Endothelial cell of umbilical vein (primary cell): ENCODE measurements around the gene SMIM21. TPM values are rescaled to one million over a fixed set of nuclear protein-coding genes. Genes with fewer than 3 reads are reported as not detected.

Source experiments
- BruUV-seq: library from RNA; stranded (reverse); fragments of 400-500 nt; replicated peaks from 2 replicates; lab custom pipeline; 2021; lab: Mats Ljungman, UMichigan
- CTCF ChIA-PET: fragments of 300-600, 350-600 bp; sonication (Branson Sonifier 250); formaldehyde crosslinking; loops from one replicate; lab custom pipeline; 2021; ENCODE audit warnings: antibody characterized with exemption, inconsistent platforms; lab: Charles Lee
- POLR2A ChIA-PET: fragments of 300-600, 350-600 bp; sonication (Branson Sonifier 250); formaldehyde crosslinking; loops from one replicate; lab custom pipeline; 2021; ENCODE audit warnings: antibody characterized with exemption, inconsistent platforms; lab: Charles Lee
- DNase-seq: peaks from one replicate; pipeline ENCODE4 v3.0.0-alpha.2; 2011; ENCODE audit warnings: low read depth, low spot score
- FAIRE-seq: peaks from 2 replicates; lab custom pipeline; 2011; peaks lifted over from hg19 to GRCh38; lab: Jason Lieb, UNC
- H2AFZ ChIP-seq: 2 replicates; pipeline ENCODE4 v1.6.0; 2012; ENCODE audit warnings: low read depth, low read length, control low read depth, inconsistent platforms
- H3K27ac ChIP-seq: 2 replicates; pipeline ENCODE4 v1.5.1; 2011; ENCODE audit warnings: low read depth, mild to moderate bottlenecking, control low read depth, low read length, moderate library complexity; ENCODE audit not compliant: insufficient read depth
- H3K27me3 ChIP-seq, 2 experiments: 2 replicates each; pipeline versions ENCODE4 v1.6.0 to v1.6.1; 2011; ENCODE audit warnings: low read length in 2 of 2, mixed read lengths in 1 of 2; ENCODE audit not compliant: control insufficient read depth in 2 of 2, insufficient read depth in 2 of 2
- H3K36me3 ChIP-seq, 2 experiments: 2 replicates in 1 of 2; 3 replicates in 1 of 2; pipeline ENCODE4 v1.5.1; 2011; ENCODE audit warnings: low read length in 2 of 2, mild to moderate bottlenecking in 1 of 2, moderate library complexity in 1 of 2; ENCODE audit not compliant: control insufficient read depth in 2 of 2, insufficient read depth in 2 of 2; ENCODE audit errors: extremely low read depth in 1 of 2
- H3K4me1 ChIP-seq: 3 replicates; pipeline ENCODE4 v1.5.1; 2011; ENCODE audit warnings: mild to moderate bottlenecking, low read length; ENCODE audit not compliant: control insufficient read depth, insufficient read depth; ENCODE audit errors: extremely low read depth
- H3K4me2 ChIP-seq: 2 replicates; pipeline ENCODE4 v1.6.1; 2011; ENCODE audit warnings: low read length, control low read depth, mixed read lengths; ENCODE audit not compliant: insufficient read depth
- H3K4me3 ChIP-seq, 3 experiments: fragments of 200-600 bp in 1 of 3; sonication (generic), shearing (Covaris generic) in 1 of 3; replicated peaks in 1 of 3; 2 replicates each; pipeline ENCODE4 v1.5.1; 2011 to 2016; ENCODE audit warnings: control low read depth in 3 of 3, low read length in 3 of 3, mild to moderate bottlenecking in 2 of 3, inconsistent platforms in 1 of 3, low read depth in 1 of 3, moderate library complexity in 1 of 3; ENCODE audit not compliant: insufficient read depth in 1 of 3
- H3K79me2 ChIP-seq: 2 replicates; pipeline ENCODE4 v1.6.0; 2012; ENCODE audit warnings: low read length, inconsistent platforms; ENCODE audit not compliant: control insufficient read depth, insufficient read depth
- H3K9ac ChIP-seq: replicated peaks from 2 replicates; pipeline ENCODE3; 2011; ENCODE audit warnings: low read length, control low read depth; ENCODE audit not compliant: insufficient read depth; ENCODE audit errors: extremely low read depth
- H3K9me1 ChIP-seq: replicated peaks from 3 replicates; pipeline ENCODE4 v1.6.0; 2011; ENCODE audit warnings: mild to moderate bottlenecking, low read length; ENCODE audit not compliant: control insufficient read depth, insufficient read depth; ENCODE audit errors: extremely low read depth
- H3K9me3 ChIP-seq: replicated peaks from 2 replicates; pipeline ENCODE4 v1.5.1; 2012; ENCODE audit warnings: low read length, inconsistent platforms; ENCODE audit not compliant: control insufficient read depth, insufficient read depth
- H4K20me1 ChIP-seq: replicated peaks from 2 replicates; pipeline ENCODE3; 2011; ENCODE audit warnings: mild to moderate bottlenecking, low read length; ENCODE audit not compliant: control insufficient read depth, insufficient read depth; ENCODE audit errors: extremely low read depth
- EZH2 ChIP-seq: IDR thresholded peaks from 2 replicates; pipeline ENCODE4 v1.6.1; 2012; ENCODE audit warnings: borderline replicate concordance, low read depth, mild to moderate bottlenecking, moderate library complexity, low read length, inconsistent platforms; ENCODE audit not compliant: severe bottlenecking
- FOS ChIP-seq: IDR thresholded peaks from 2 replicates; pipeline ENCODE4 v1.6.1; 2011; ENCODE audit warnings: mild to moderate bottlenecking, low read length, moderate library complexity, borderline replicate concordance; ENCODE audit not compliant: insufficient read depth
- GATA2 ChIP-seq: IDR thresholded peaks from 2 replicates; pipeline ENCODE4 v1.7.0; 2011; ENCODE audit warnings: low read depth, mild to moderate bottlenecking, moderate library complexity, mixed read lengths, low read length; ENCODE audit not compliant: insufficient read length, insufficient read depth
- JUN ChIP-seq: IDR thresholded peaks from 2 replicates; pipeline ENCODE4 v1.6.1; 2011; ENCODE audit warnings: borderline replicate concordance, low read depth; ENCODE audit not compliant: insufficient read length, insufficient read depth
- MYC ChIP-seq: IDR thresholded peaks from one replicate; pipeline ENCODE4 v1.6.1; 2011; ENCODE audit warnings: mild to moderate bottlenecking, low read depth, low read length
- POLR2A ChIP-seq: IDR thresholded peaks from 2 replicates; pipeline ENCODE4 v1.6.1; 2012; ENCODE audit warnings: low read depth, mild to moderate bottlenecking, control low read depth, low read length
- POLR2AphosphoS5 ChIP-seq: IDR thresholded peaks from 2 replicates; pipeline ENCODE4 v1.6.1; 2012; ENCODE audit warnings: low read depth, mild to moderate bottlenecking, control low read depth, low read length, moderate library complexity; ENCODE audit not compliant: insufficient read depth
- dilution Hi-C: fragments of 300-500 bp; cut with MboI; formaldehyde crosslinking; loops from one replicate; pipeline ENCODE4 v1.15.0; 2019; ENCODE audit warnings: low sequenced_read_pairs; ENCODE audit not compliant: extremely low pct_ligation_motif_present
- intact Hi-C: fragments of 100-400 bp; cut with micrococcal nuclease; formaldehyde crosslinking; loops from one replicate; pipeline ENCODE4 v1.10.0; 2022
- polyA plus RNA-seq, 4 experiments: library from polyadenylated mRNA; depleted of rRNA in 3 of 4; stranded (reverse) in 3 of 4; unstranded in 1 of 4; fragments of >200 nt; gene quantifications; 2 replicates each; pipeline versions ENCODE4 v1.2.1 to v1.2.3, GENCODE V29; 2011 to 2012; ENCODE audit warnings: missing spikeins in 1 of 4
- total RNA-seq: library from RNA; stranded (reverse); gene quantifications from 2 replicates; pipeline ENCODE4 v1.2.3, GENCODE V29; 2021
- TF ChIP-seq, protein P1 (sequence below): IDR thresholded peaks from 2 replicates; pipeline ENCODE4 v1.6.1; 2011; ENCODE audit not compliant: insufficient read depth, insufficient read length
- TF ChIP-seq, protein P2 (sequence below), 2 donors: IDR thresholded peaks; 1 replicate in 1 of 2; 2 replicates in 1 of 2; pipeline ENCODE4 v1.5.1; 2011; ENCODE audit warnings: low read length in 2 of 2, mild to moderate bottlenecking in 2 of 2, moderate library complexity in 2 of 2, control low read depth in 1 of 2, inconsistent platforms in 1 of 2, low read depth in 1 of 2; ENCODE audit not compliant: insufficient read depth in 1 of 2; ENCODE audit errors: extremely low read depth in 1 of 2

SMIM21 gene
- total and polyA plus RNA-seq, 2 donors (not counting 3 experiments of a cell fraction or from before 2014, with no cell fraction given): not detected

DNA sequence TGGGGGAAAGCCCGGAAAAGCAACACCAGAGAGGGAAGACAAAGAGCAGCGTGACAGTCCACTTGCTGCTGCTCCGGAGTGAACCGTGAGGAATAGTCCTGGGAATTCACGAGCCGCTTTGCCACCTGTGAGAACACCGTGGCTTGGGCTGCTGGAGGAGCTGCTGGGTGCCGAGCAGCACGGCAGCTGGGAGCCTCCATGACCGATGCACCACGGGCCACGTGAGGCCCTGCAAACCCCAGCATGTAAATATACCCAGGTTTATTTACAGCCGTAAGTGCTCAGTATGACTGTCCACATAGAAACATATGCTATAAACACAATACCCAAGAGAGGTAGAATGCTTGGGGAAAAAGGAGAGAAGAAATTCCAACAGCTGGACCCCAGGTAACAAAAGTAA lies 65.1 kb downstream of the SMIM21 start:
- no peaks in the 10 kb centered on the region for H3K9me1 ChIP-seq
- BruUV-seq: no TSS peak
- H3K9me3 ChIP-seq: no peaks in the 10 kb centered on the region
- dilution Hi-C loops (no loop called here), intact Hi-C loops (no loop called here)
- H4K20me1 ChIP-seq: no peaks in the 10 kb centered on the region
- ChIA-PET POLR2A (no interaction called here), CTCF (no interaction called here)
- no peak overlapping the region for H2AFZ ChIP-seq
- no peak overlapping the region for H3K4me2 ChIP-seq
- no peaks in the 10 kb centered on the region for H3K79me2 ChIP-seq
- H3K4me3 ChIP-seq: no peak overlapping the region
- no peak for FAIRE-seq
- no peaks in the 10 kb centered on the region for H3K36me3 ChIP-seq
- no peak overlapping the region for H3K27ac ChIP-seq
- no peaks in the 10 kb centered on the region for H3K27me3 ChIP-seq
- no peak overlapping the region for H3K9ac ChIP-seq
- H3K4me1 ChIP-seq: no peaks in the 10 kb centered on the region
- no peak for TF ChIP-seq JUN
- TF ChIP-seq POLR2A: no peak
- TF ChIP-seq, protein P1, sequence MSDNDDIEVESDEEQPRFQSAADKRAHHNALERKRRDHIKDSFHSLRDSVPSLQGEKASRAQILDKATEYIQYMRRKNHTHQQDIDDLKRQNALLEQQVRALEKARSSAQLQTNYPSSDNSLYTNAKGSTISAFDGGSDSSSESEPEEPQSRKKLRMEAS: no peak
- no peak for TF ChIP-seq FOS
- TF ChIP-seq EZH2: no peak
- no peak for TF ChIP-seq GATA2
- no peak for TF ChIP-seq MYC
- TF ChIP-seq, protein P2, sequence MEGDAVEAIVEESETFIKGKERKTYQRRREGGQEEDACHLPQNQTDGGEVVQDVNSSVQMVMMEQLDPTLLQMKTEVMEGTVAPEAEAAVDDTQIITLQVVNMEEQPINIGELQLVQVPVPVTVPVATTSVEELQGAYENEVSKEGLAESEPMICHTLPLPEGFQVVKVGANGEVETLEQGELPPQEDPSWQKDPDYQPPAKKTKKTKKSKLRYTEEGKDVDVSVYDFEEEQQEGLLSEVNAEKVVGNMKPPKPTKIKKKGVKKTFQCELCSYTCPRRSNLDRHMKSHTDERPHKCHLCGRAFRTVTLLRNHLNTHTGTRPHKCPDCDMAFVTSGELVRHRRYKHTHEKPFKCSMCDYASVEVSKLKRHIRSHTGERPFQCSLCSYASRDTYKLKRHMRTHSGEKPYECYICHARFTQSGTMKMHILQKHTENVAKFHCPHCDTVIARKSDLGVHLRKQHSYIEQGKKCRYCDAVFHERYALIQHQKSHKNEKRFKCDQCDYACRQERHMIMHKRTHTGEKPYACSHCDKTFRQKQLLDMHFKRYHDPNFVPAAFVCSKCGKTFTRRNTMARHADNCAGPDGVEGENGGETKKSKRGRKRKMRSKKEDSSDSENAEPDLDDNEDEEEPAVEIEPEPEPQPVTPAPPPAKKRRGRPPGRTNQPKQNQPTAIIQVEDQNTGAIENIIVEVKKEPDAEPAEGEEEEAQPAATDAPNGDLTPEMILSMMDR (IDR thresholded peaks at IDR 0.05; ENCODE audit: extremely low read depth in 1 of 2, insufficient read depth in 1 of 2, low read depth in 1 of 2, low read length in 2 of 2): no peak
- no peak for TF ChIP-seq POLR2AphosphoS5
- no peak for DNase-seq
